Measurements from ENCODE around the gene SCAF11.

DNA sequence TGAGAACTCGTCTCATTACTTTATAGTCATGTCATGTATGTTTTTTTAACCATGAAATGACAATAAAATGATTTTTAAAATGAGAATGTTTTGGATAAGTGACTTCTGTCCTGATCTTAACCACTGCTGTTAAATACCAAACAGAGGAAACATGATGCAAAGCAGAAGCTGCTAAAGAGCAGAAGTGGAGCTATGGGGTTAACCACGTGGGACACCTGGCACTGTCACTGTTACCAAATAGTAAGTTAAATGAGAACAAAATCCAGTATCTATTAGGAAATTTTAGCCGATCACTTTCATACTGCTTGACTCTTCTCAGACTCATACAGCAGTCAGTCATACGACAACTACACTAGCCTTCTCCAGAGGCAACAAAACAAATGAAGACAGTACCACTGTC is 82.4 kb downstream of the SCAF11 start:
- TF ChIP-seq, protein P1, sequence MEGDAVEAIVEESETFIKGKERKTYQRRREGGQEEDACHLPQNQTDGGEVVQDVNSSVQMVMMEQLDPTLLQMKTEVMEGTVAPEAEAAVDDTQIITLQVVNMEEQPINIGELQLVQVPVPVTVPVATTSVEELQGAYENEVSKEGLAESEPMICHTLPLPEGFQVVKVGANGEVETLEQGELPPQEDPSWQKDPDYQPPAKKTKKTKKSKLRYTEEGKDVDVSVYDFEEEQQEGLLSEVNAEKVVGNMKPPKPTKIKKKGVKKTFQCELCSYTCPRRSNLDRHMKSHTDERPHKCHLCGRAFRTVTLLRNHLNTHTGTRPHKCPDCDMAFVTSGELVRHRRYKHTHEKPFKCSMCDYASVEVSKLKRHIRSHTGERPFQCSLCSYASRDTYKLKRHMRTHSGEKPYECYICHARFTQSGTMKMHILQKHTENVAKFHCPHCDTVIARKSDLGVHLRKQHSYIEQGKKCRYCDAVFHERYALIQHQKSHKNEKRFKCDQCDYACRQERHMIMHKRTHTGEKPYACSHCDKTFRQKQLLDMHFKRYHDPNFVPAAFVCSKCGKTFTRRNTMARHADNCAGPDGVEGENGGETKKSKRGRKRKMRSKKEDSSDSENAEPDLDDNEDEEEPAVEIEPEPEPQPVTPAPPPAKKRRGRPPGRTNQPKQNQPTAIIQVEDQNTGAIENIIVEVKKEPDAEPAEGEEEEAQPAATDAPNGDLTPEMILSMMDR (conservative IDR thresholded peaks at IDR 0.05; ENCODE audit: low read length): no peak
- TF ChIP-seq EZH2phosphoT487 (IDR thresholded peaks at IDR 0.05; ENCODE audit: borderline replicate concordance, low read depth, low read length): no peak
